ENCODE results near the gene BRIX1. TPM values are rescaled to one million over a fixed set of nuclear protein-coding genes. Genes with fewer than 3 reads are reported as not detected.

BRIX1 gene
- total RNA-seq, 1 experiment from 2014 or later, result 76.4 TPM

DNA sequence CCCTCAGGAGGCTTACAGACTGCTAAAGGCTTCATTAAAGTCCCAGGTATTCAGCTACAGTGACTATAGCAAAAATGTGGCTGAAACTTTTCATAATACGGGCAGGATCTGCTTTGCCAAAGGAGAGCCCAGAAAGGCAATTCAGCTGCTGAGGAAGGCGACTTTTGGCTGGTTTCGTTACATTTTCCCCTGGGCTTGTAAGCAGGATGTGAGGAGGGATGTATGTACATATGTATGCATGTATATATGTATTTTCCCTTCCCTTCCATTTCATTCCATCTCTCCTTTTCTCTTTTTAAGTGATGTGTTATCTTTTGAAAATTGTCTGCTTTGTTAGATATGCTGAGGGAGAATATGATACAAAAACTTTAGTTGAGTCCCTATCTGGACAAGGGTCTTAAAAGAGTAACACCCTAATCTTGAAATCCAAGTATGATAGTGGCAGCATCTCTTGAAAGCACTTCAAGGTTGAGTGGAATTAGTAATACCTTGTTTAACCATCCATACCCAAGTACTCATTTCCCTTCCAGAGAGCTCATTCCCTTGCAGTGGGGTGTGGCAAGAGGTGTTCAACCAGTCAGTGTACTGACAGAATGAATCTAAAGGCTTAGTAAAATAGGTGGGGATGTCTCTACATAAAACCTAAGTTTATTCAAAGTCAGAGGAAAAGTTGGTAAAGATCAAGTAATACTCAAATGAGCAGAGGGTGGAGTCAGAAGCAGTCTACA is 29.0 kb upstream of the BRIX1 start:
- Histone ChIP-seq H4K20me1 (ENCODE audit: insufficient read depth) (no peaks in the 10 kb centered on the region), H3K27me3 (ENCODE audit: insufficient read depth, low read length) (no peaks in the 10 kb centered on the region), H3K79me2 (ENCODE audit: insufficient read depth, low read length) (no peaks in the 10 kb centered on the region), H3K4me1 (ENCODE audit: control insufficient read depth in 1 of 2, insufficient read depth in 2 of 2, low read length in 2 of 2) (no peaks in the 10 kb centered on the region), H3K9me3 (ENCODE audit: control insufficient read depth in 1 of 2, insufficient read depth in 1 of 2, low read depth in 1 of 2, low read length in 2 of 2) (no peaks in the 10 kb centered on the region), H3K9ac (ENCODE audit: low read length) (no peak overlapping the region), H3K4me2 (ENCODE audit: low read length) (no peak overlapping the region), H3K27ac (ENCODE audit: low read depth, low read length) (no peak overlapping the region), H3K36me3 (ENCODE audit: control insufficient read depth in 1 of 2, insufficient read depth in 2 of 2, low read length in 2 of 2) (no peaks in the 10 kb centered on the region), H2AFZ (ENCODE audit: low read depth, low read length, poor library complexity, severe bottlenecking) (no peak overlapping the region), H3K4me3 (replicated peaks in 1 of 2; ENCODE audit: low read depth in 1 of 2, low read length in 2 of 2) (no peak overlapping the region), H3K9me2 (ENCODE audit: insufficient read depth) (no peaks in the 10 kb centered on the region)
- intact Hi-C loops (cut with micrococcal nuclease), result no loop called here
- CTCF ChIA-PET, result no interaction called here
- no TSS peak for BruUV-seq (replicated peaks)
- TF ChIP-seq YY1 (IDR thresholded peaks at IDR 0.05; ENCODE audit: extremely low read depth, insufficient replicate concordance, low read depth, low read length) (no peak), POLR2AphosphoS5 (IDR thresholded peaks at IDR 0.05; ENCODE audit: low read depth, low read length) (no peak), ZNF274 (IDR thresholded peaks at IDR 0.05; ENCODE audit: low read depth, low read length) (no peak)
- TF ChIP-seq, protein P1, sequence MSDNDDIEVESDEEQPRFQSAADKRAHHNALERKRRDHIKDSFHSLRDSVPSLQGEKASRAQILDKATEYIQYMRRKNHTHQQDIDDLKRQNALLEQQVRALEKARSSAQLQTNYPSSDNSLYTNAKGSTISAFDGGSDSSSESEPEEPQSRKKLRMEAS (IDR thresholded peaks at IDR 0.05), result no peak
- TF ChIP-seq, protein P2, sequence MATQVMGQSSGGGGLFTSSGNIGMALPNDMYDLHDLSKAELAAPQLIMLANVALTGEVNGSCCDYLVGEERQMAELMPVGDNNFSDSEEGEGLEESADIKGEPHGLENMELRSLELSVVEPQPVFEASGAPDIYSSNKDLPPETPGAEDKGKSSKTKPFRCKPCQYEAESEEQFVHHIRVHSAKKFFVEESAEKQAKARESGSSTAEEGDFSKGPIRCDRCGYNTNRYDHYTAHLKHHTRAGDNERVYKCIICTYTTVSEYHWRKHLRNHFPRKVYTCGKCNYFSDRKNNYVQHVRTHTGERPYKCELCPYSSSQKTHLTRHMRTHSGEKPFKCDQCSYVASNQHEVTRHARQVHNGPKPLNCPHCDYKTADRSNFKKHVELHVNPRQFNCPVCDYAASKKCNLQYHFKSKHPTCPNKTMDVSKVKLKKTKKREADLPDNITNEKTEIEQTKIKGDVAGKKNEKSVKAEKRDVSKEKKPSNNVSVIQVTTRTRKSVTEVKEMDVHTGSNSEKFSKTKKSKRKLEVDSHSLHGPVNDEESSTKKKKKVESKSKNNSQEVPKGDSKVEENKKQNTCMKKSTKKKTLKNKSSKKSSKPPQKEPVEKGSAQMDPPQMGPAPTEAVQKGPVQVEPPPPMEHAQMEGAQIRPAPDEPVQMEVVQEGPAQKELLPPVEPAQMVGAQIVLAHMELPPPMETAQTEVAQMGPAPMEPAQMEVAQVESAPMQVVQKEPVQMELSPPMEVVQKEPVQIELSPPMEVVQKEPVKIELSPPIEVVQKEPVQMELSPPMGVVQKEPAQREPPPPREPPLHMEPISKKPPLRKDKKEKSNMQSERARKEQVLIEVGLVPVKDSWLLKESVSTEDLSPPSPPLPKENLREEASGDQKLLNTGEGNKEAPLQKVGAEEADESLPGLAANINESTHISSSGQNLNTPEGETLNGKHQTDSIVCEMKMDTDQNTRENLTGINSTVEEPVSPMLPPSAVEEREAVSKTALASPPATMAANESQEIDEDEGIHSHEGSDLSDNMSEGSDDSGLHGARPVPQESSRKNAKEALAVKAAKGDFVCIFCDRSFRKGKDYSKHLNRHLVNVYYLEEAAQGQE (IDR thresholded peaks at IDR 0.05; ENCODE audit: low read depth), result no peak
- DNase-seq (ENCODE audit: low read depth, low spot score) (no peak), ATAC-seq (no peak)
- POLR2A ChIA-PET, result no interaction called here
- RAD21 ChIA-PET (ENCODE audit: low non-redundant PET in 1 of 2, low total read pairs in 2 of 2, uncharacterized antibody in 2 of 2, unreplicated experiment in 2 of 2), result no interaction called here

All from HCT116 (cell line).